GM12873 (cell line): ENCODE results near the gene SSC4D.

Experiments used
- TF ChIP-seq, protein P1 (sequence below): IDR thresholded peaks from 2 replicates; pipeline ENCODE4 v1.5.1; 2012; ENCODE audit warnings: low read depth, mild to moderate bottlenecking, moderate library complexity, low read length, control low read depth; ENCODE audit not compliant: insufficient read depth; ENCODE audit errors: missing control alignments

Gene SSC4D

DNA sequence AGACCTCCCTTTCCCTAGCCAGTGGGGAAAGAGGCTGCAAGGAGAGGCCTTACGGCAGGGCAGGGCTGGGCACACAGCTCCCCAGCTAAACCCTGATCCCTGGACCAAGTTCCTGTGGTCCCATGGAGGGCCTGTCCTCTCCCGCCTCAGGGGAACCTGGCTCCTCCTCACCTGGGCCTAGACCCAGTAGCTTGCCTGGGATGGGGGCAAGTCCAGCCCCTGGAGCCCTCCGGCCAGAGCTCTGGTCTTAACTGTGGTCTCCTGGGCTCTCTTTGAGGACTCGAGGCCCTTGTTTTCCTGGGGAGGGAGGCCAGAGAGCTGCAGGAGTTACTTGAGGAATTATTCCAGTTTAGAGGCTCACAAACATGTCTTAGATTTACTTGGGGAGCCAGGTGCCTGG, 16.7 kb upstream of the SSC4D start:
- TF ChIP-seq, protein P1, sequence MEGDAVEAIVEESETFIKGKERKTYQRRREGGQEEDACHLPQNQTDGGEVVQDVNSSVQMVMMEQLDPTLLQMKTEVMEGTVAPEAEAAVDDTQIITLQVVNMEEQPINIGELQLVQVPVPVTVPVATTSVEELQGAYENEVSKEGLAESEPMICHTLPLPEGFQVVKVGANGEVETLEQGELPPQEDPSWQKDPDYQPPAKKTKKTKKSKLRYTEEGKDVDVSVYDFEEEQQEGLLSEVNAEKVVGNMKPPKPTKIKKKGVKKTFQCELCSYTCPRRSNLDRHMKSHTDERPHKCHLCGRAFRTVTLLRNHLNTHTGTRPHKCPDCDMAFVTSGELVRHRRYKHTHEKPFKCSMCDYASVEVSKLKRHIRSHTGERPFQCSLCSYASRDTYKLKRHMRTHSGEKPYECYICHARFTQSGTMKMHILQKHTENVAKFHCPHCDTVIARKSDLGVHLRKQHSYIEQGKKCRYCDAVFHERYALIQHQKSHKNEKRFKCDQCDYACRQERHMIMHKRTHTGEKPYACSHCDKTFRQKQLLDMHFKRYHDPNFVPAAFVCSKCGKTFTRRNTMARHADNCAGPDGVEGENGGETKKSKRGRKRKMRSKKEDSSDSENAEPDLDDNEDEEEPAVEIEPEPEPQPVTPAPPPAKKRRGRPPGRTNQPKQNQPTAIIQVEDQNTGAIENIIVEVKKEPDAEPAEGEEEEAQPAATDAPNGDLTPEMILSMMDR: no peak

- TF ChIP-seq, protein P1: no peak
Observed at GRCh38 chr7:76425156-76425555, 15.7 kb upstream of the SSC4D start.

GRCh38 chr7:76424413-76425111, 15.1 kb upstream of the SSC4D start, which contains the start of gene ZP3:
Gene ZP3 (plus strand): TSS chr7:76424950. CDS start chr7:76424965, 15 bp downstream.
- TF ChIP-seq, protein P1: no peak

- TF ChIP-seq, protein P1: no peak
Observed at GRCh38 chr7:76423666-76424412, 14.3 kb upstream of the SSC4D start.

GRCh38 chr7:76412249-76412648, 2.8 kb upstream of the SSC4D start:
- TF ChIP-seq, protein P1: no peak

DNA sequence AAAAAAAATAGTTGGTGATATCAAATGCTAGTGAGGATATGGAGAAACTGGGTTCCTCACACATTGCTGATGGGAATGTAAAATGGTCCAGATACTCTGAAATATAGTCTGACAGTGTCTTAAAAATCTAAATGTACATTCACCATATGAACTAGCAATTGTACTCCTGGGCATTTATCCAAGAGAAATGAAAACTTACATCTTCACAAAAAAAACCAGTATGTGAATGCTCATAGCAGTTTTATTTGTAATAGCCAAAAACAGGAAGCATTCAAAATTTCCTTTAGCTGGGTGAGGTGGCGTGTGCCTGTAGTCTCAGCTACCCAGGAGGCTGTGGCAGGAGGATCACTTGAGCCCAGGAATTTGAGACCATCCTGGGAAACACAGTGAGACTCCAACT, 2.1 kb upstream of the SSC4D start:
- TF ChIP-seq, protein P1: no peak

DNA sequence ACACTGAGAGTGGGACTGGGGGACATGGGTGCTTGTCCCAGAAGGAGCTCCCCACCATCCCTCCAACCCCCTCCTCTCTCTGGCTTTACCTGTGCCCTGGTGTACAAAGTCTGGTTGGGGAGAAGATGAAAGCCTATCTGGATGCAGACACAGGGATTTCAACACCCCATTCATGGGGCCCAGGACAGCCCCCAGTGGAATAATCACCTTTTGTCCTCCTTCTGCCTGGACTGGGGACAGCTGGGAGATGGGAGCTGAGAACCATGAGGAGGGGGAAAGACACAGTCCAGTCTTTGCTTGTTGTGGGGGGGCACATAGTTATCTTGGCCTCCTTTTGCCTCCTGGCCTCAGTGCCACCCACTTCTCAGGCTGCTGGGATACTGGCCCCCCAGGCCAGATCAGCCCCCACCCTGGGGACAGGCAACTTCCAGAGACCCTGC, 1.4 kb downstream of the SSC4D start:
- TF ChIP-seq, protein P1: no peak
